HG02938 (cell line): ENCODE data around the gene PPFIA2.

Source experiments
- ATAC-seq: cut with Tn5 transposase; IDR thresholded peaks from one replicate; pipeline ENCODE4 v1.9.1; 2021; ENCODE audit warnings: mild to moderate bottlenecking, moderate library complexity; ENCODE audit not compliant: unreplicated experiment

PPFIA2 gene

GRCh38 chr12:81564237-81564636 is 194.9 kb downstream of the PPFIA2 start:
- no peak for ATAC-seq

DNA sequence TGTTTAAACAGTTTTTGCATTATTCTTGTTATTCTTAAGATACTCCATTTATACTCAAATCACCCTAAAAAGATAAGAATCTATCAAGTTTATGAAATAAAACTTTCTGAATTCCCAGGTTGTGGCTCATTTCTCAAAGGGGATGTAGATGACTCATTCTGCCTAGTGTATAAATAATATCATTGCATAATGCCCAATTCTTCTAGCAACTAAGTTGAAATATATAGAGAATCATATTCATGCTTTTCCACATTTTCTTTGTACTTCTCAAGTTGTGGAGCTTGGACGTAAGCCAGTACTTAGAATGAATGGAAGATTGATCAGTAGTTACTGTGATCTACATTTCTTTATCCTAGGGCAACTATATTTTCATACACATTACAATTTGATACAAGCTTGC is 201.1 kb downstream of the PPFIA2 start:
- no peak for ATAC-seq

DNA sequence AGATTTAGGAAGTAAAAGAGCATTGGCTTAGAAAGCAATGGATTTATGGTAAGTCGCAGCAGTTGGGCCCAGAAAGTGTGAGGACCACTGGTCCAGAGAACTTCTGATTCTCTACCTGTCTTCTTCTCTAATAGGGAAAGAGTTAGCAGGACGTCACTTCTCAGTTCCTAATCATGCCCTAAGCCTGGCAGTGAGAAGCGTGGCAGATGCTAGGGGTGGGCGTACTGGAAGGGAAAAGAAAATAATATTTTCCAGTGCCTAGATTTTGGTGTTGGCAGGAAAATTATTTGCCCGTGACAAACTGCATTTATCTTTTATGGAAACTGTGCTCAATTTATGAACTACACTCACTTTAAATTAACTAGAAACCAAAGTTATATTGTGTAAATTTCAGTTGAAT is 212.3 kb downstream of the PPFIA2 start:
- ATAC-seq: no peak

GRCh38 chr12:81543621-81544139 is 215.5 kb downstream of the PPFIA2 start:
- ATAC-seq: no peak

DNA sequence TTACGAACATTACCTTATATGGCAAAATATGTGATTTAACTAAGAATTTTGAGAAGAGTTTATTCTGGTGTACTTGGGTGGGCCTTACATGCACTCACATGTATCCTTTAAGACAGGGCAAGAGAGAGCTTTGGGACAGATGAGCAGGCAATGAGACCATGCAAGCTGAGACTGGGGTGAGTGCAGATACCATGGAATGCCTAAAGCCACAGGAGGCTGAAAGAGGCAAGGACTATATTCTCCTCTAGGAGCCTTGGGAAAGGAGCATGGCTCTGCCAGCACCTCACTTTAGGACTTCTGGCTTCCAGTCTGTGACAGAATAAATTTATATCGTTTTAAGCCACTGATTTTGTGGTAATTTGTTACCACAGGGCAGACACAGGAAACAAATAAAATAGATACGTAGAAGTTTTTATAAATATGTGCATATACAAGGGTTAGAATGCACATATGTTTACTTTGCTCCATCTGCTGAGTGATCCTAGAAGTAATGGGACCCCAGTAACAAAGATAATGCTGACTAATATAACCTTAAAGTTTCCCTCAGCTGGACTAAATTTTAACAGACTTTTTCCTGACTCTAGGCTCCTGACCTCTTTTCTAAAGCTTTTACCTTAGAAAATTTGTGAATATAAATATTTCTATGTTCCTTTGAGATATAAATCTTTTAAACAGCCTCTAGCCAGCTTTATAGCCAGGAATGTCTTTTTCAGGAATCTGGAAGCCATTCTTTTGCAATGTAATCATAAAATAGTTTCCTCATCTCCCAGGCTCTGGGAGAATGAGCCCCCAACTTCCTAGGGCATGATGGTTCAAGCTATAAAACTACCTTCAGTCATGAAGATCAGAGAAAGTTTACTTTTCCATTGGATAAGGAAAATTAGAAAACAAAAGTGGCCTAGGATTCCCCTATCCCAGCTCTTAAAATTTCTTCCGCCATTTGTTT is 216.8 kb downstream of the PPFIA2 start:
- ATAC-seq: no peak

DNA sequence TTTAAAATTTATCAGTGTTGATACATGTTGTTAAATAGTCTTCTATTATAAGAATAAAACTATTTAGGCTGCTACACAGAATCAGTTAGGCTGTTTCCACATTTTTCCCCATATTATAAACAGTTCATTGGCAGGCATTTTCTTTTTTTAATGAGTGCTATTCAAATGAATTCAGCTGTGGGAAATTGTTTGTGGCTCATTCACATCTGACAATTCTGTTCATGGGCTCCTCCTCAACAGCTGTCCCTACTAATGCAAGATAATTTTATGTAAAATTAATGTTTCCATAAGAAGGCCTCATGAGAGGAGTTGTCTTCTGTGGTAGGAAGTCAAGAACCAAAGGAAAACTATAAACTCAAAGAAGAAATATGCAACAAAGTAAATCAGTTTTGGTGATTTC is 218.0 kb downstream of the PPFIA2 start:
- no peak for ATAC-seq

DNA sequence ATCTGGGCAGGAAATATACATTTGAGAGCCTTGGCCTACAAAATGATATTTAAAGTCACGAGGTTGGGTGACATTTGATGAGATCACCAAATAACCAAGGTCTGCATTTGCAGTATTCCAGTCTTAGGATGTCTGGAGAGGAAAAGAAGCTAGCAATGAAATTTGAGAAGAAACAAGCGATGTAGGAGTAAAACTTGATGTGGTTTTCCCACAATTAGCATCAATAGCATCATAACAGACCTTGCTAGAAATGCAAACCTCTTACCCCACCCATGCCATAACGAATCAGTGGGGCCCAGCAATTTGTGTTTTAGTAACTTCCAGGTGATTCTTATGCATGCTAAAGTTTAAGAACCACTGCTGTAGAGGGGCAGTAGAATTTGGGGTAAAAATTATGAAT is 219.9 kb downstream of the PPFIA2 start:
- ATAC-seq: no peak

DNA sequence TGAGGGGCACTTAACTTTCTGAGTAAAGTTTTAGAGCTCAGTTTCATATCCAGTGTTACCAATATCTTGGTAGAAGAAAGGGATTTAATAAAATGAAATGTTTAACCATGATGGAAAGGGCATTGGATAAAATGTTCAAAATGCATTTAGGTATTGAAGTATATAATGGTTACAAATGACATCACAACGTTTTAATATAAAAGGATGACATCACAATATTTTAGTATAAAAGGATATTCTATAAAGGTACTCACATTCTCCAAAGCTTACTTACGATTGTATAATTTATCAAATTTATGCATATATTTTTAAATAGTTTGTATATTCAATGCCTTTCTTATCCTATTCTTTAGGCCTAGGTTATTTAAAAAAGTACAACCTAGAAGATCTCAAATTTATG is 226.1 kb downstream of the PPFIA2 start:
- no peak for ATAC-seq

GRCh38 chr12:81530352-81530751 is 228.8 kb downstream of the PPFIA2 start:
- ATAC-seq: no peak

- peak; percentile 86 for ATAC-seq
Measured at GRCh38 chr12:81520064-81520945, 238.8 kb downstream of the PPFIA2 start.

DNA sequence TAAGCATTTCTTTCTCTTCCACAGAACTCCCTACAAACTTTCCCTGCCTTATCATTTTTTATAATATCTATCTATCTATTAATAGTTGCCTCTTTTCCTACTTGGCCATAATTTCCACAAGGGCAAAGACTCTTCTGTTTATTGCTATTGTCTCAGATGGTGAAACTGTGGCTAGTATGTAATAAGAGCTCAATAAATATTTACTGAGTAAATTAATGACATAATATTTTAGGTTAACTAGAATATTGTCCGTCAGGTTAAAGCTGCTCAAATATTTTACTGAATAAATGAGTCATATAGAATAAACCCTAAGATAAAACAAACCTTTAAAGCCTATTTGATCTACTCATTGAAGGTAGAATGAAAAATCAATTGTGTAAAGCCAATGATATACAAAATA is 240.5 kb downstream of the PPFIA2 start:
- no peak for ATAC-seq

- no peak for ATAC-seq
Measured at GRCh38 chr12:81517296-81517695, 241.9 kb downstream of the PPFIA2 start.

DNA sequence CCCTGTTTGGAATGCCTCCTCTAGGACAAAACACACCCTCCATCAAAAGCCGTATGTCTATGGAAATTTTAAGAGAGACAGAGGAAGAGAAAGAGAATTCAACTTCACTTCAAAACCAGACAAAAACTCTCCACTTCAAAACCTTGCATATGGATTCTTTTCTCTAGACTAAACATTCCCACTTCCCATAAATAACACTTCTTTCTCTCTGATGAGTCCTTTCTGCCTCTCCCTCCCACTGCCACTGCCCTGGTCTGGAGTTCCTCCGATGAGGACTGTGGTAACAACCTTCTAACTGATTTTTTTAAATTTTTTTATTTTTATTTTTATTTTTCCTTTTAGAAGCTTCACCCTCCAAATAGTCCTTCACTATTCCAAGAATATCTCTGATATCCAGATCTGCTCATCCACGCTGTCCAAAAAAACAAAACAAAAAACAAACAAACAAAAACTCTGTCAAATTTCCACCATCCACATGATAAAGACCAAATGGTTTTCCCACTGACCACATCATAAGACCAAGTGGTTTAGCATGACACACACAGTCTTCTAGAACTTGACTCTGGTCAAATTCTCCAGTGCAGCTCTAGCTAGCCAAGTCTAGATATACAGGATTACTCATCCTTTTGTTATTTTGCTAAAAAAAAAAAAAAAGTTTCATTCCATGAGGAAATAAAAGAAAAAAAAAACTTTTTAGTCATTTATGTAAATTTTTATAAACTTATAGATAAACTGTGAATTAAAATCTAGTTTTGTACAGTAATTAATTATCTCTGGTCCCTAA is 256.0 kb downstream of the PPFIA2 start:
- no peak for ATAC-seq

DNA sequence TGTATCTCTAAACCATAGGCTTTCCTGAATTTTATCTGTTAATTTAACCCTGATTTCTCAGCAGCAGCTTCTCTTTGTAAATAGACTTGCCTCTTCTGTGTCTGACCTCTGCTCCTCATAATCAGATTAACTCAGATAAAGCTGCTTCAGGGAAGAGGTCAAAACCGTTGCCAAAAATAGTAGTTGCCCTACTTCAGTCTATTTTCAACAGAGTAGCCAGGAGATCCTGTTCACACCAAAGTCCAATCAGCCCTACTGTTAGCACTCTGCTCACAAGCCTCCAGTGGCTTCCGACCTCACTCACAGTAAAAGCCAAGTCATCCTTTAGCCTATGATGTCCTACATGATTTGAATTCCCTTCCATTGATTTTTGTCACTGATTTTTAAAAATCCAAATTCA is 258.4 kb downstream of the PPFIA2 start:
- ATAC-seq: no peak

GRCh38 chr12:81499809-81500208 is 259.3 kb downstream of the PPFIA2 start:
- ATAC-seq: no peak

DNA sequence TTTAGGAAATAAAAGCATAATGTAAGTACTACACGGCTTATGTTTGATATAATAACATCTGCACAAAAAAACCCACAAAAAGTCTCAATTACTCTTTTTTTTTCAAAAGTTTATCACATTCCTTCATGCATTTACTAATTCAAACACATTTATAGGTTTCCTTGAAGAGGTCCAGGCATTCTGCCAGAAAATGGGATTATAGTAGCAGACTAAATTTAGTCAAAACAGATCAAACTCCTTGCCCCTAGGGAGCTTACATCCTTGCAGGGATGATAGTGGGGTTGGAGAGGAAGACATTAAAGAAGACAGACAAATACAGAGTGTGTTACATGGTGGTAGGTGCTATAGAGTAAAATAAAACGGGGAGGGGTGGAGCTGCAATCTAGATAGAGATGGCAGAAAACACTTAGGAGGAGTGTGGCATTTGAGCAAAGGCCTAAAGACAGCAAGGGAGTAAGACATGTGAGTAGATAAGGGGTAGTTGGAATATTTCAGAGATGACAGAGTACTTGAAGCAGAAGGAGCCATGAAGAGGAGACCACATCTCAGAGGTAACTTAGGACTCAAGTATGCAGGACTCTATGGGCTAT is 266.9 kb downstream of the PPFIA2 start:
- ATAC-seq: no peak

GRCh38 chr12:81472934-81473333 is 286.2 kb downstream of the PPFIA2 start:
- ATAC-seq: no peak

GRCh38 chr12:81470923-81471322 is 288.2 kb downstream of the PPFIA2 start:
- ATAC-seq: no peak

DNA sequence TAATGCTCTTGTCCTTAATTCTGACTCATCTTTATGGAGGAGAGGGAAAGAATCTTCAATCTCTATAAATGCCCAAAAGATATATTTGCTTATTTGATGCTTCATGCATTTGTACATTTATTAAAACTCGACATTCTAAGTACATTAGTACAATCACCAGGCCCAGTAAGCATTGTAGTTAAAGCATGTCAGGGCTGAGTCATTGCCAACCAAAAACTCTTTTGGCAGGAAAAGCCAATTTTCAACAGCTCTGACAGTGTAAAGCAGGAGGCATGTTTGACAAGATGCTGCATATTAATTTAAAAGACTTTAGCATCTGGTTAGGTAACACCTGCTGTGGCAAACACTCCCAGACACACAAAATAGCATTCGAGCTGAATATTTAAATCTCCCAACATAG is 290.9 kb downstream of the PPFIA2 start:
- no peak for ATAC-seq

DNA sequence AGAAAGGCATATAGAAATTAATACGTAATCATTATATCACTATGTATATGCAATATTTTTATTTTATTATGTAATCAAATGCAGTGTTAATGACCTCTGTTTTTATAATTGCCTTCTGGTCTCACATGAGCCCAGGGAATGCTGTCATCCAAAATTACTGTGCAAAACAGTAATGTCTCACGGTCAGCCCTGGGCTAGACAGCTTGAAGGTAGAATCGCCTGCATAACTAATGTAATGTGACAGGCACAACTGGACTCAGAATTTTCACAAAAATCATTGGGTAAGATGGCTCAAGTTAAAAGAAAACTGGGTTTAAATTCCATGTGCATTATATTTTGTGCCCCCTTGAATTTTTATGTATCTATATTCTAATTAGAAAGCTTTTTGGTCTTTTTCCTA is 293.3 kb downstream of the PPFIA2 start:
- no peak for ATAC-seq
